Activated CD4-positive, alpha-beta T cell treated with anti-CD3 and anti-CD28 coated beads, Interleukin-2, amount 50 U/mL, for 4 hours (primary cell): Measurements from ENCODE around the gene LRP1B.

Experiments used
- DNase-seq, 2 experiments: peaks; one replicate each; pipeline ENCODE4 v3.0.0-alpha.2; 2020

Gene LRP1B

GRCh38 chr2:141736466-141736865 lies 394.4 kb downstream of the LRP1B start:
- DNase-seq = no peak

GRCh38 chr2:141728886-141729285 lies 401.9 kb downstream of the LRP1B start:
- DNase-seq = no peak

- no peak for DNase-seq
Measured at GRCh38 chr2:141728142-141728541, 402.7 kb downstream of the LRP1B start.

GRCh38 chr2:141724426-141724825 lies 406.4 kb downstream of the LRP1B start:
- no peak for DNase-seq

- DNase-seq = no peak
Measured at GRCh38 chr2:141723814-141724213, 407.0 kb downstream of the LRP1B start.

- DNase-seq = no peak
Measured at GRCh38 chr2:141720476-141720875, 410.3 kb downstream of the LRP1B start.

- DNase-seq = no peak
Measured at GRCh38 chr2:141714496-141714895, 416.3 kb downstream of the LRP1B start.

GRCh38 chr2:141711627-141712026 lies 419.2 kb downstream of the LRP1B start:
- no peak for DNase-seq

- DNase-seq = no peak
Measured at GRCh38 chr2:141710589-141711239, 420.1 kb downstream of the LRP1B start.

- DNase-seq = no peak
Measured at GRCh38 chr2:141709756-141710155, 421.1 kb downstream of the LRP1B start.

- no peak for DNase-seq
Measured at GRCh38 chr2:141707486-141707885, 423.3 kb downstream of the LRP1B start.

- no peak for DNase-seq
Measured at GRCh38 chr2:141704541-141704940, 426.3 kb downstream of the LRP1B start.

- DNase-seq = no peak
Measured at GRCh38 chr2:141703501-141703900, 427.3 kb downstream of the LRP1B start.

- no peak for DNase-seq
Measured at GRCh38 chr2:141701618-141702017, 429.2 kb downstream of the LRP1B start.

- DNase-seq = no peak
Measured at GRCh38 chr2:141699573-141699972, 431.2 kb downstream of the LRP1B start.

GRCh38 chr2:141698500-141698899 lies 432.3 kb downstream of the LRP1B start:
- no peak for DNase-seq

- DNase-seq = no peak
Measured at GRCh38 chr2:141697035-141697434, 433.8 kb downstream of the LRP1B start.

GRCh38 chr2:141694180-141694579 lies 436.6 kb downstream of the LRP1B start:
- no peak for DNase-seq

- no peak for DNase-seq
Measured at GRCh38 chr2:141692829-141693228, 438.0 kb downstream of the LRP1B start.

- DNase-seq = no peak
Measured at GRCh38 chr2:141676139-141676538, 454.7 kb downstream of the LRP1B start.

- DNase-seq = no peak
Measured at GRCh38 chr2:141666191-141666590, 464.6 kb downstream of the LRP1B start.

GRCh38 chr2:141660232-141660631 lies 470.6 kb downstream of the LRP1B start:
- DNase-seq = no peak

- no peak for DNase-seq
Measured at GRCh38 chr2:141654311-141654710, 476.5 kb downstream of the LRP1B start.

- no peak for DNase-seq
Measured at GRCh38 chr2:141653184-141653583, 477.6 kb downstream of the LRP1B start.

GRCh38 chr2:141652308-141652707 lies 478.5 kb downstream of the LRP1B start:
- no peak for DNase-seq
